DND-41 (cell line): ENCODE measurements around the gene PHF2.

Source experiments
- CTCF ChIP-seq: IDR thresholded peaks from 2 replicates; pipeline ENCODE4 v1.5.1; 2012; ENCODE audit warnings: borderline replicate concordance, low read length, moderate library complexity, mild to moderate bottlenecking; ENCODE audit not compliant: poor library complexity, severe bottlenecking; ENCODE audit errors: extremely low read depth
- EZH2 ChIP-seq: IDR thresholded peaks from 3 replicates; pipeline ENCODE4 v1.6.1; 2012; ENCODE audit warnings: borderline replicate concordance, low read depth, mild to moderate bottlenecking, moderate library complexity, low read length, inconsistent platforms; ENCODE audit not compliant: severe bottlenecking

GRCh38 chr9:93591301-93592007 lies 15.1 kb downstream of the PHF2 start:
- TF ChIP-seq CTCF (no peak), EZH2 (no peak)
